HG03135 (cell line): ENCODE measurements around the gene TIMM17A.
"Not testable (repeated sequence)": the region's sequence is repeated elsewhere in the genome, so short reads cannot be mapped to it uniquely, and the experiment has no call there.

Source experiments
- ATAC-seq: cut with Tn5 transposase; IDR thresholded peaks from one replicate; pipeline ENCODE4 v1.9.1; 2021; ENCODE audit warnings: mild to moderate bottlenecking, moderate library complexity; ENCODE audit not compliant: unreplicated experiment

TIMM17A gene

GRCh38 chr1:202014060-202014459 is 58.8 kb downstream of the TIMM17A start:
- ATAC-seq, result no peak

- no peak for ATAC-seq
These were observed 59.8 kb downstream of the TIMM17A start for GRCh38 chr1:202014915-202015661.

GRCh38 chr1:202015662-202015937 is 60.3 kb downstream of the TIMM17A start:
- no peak for ATAC-seq

GRCh38 chr1:202016022-202016810 is 60.9 kb downstream of the TIMM17A start:
- no peak for ATAC-seq

- no peak for ATAC-seq
These were observed 61.8 kb downstream of the TIMM17A start for GRCh38 chr1:202016811-202017748.

GRCh38 chr1:202017749-202018467 is 62.6 kb downstream of the TIMM17A start:
- ATAC-seq, result no peak

GRCh38 chr1:202018468-202019234 is 63.3 kb downstream of the TIMM17A start:
- no peak for ATAC-seq

GRCh38 chr1:202019235-202019558 is 63.9 kb downstream of the TIMM17A start:
- ATAC-seq, result not testable (repeated sequence)
